GM21717 (cell line): Measurements from ENCODE around the gene ZC3H15.

ENCODE experiments used
- ATAC-seq: cut with Tn5 transposase; IDR thresholded peaks from one replicate; pipeline ENCODE4 v1.9.1; 2021; ENCODE audit warnings: mild to moderate bottlenecking, moderate library complexity; ENCODE audit not compliant: unreplicated experiment

ZC3H15 gene

DNA sequence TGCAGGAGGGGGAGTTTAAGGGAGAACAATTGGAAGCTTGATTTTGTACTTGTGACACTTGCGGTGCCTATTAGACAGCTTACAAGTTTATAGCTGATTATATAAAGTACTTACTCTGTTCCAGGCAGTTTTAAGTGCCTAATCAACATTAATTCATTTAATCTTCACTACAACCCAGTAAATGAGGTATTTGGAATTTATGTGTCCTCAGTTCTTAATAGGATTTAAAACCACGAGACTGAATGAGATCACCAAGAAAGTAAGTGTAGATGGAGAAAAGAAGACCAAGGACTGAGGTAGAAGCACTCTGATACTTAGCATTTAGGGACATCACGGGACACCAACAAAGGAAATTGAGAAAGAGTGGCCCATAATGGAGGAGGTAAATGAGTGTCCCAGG, 49.8 kb downstream of the ZC3H15 start:
- ATAC-seq, result no peak

DNA sequence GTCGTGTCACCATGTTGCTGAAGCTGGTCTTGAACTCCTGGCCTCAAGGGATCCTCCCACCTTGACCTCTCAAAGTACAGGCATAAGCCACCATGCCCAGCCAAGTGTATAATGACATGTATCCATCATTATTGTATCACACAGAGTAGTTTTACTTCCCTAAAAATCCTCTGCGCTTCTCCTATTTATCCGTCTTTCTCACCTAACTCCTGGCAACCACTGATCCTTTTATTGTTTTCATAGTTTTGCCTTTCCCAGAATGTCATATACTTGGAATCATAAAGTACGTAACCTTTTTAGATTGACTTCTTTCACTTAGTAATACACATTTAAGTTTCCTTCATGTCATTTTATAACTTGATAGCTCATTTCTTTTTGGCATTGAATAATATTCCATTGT, 51.0 kb downstream of the ZC3H15 start:
- no peak for ATAC-seq

DNA sequence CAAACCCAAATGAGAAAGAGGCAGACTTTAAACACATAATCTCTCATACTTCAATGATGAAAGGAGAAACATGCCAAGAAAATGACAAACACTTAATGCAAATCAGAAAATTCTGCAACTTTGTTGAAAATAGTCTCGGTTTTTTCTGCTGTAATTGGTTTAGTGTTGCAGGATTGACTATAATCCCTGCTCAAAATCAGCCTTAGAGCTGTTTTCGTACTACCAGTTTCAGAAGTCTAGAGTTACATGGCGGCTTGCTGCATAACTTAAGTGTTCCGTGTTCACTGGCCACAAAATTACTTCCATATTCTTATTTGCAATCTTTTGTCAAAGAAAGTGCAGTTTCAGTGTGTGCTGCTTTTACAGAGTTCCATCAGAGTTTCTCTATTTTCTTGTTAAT, 54.9 kb downstream of the ZC3H15 start:
- no peak for ATAC-seq

DNA sequence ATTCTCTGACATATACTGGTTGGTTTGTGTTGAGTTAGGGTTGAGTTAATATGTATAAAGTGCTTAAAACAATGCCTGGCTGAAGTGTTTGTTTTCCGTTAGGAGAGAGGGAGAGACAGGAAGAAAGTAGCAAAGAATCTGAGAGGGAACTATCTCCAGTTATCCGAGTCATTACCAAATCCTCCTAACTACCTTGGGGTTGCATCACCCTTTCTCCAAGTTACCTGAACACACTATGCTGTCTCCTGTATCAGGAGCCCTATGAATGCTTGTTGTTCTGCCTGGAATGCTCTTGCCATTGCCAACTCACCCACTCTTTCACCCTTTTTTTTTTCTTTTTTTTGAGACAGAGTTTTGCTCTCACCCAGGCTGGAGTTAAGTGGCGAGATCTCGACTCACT, 55.9 kb downstream of the ZC3H15 start:
- ATAC-seq, result no peak

DNA sequence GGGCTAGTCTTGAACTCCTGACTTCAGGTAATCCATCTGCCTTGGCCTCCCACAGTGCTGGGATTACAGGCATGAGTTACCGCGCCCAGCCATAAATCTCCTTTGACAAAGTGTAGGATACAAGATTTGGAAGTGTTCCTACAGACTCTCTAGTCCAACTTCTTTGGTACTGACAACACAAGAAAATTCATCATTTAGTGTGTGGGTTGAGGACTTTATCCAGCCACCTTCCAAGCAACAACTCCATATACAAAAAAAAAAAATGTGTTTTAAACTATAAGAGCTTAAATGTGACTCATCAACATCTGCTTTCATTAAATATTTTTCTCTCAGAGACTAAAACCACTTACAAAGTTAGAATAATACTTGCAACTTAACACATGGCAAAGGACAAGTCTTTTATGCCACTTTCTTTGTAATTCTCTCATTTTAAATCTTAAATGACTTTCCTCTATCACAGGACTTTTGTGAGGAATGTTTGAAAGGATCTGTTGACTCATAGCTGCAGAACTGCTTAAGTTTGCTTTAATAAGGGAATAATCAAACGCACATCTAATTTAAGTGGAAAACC, 57.6 kb downstream of the ZC3H15 start:
- ATAC-seq, result no peak

DNA sequence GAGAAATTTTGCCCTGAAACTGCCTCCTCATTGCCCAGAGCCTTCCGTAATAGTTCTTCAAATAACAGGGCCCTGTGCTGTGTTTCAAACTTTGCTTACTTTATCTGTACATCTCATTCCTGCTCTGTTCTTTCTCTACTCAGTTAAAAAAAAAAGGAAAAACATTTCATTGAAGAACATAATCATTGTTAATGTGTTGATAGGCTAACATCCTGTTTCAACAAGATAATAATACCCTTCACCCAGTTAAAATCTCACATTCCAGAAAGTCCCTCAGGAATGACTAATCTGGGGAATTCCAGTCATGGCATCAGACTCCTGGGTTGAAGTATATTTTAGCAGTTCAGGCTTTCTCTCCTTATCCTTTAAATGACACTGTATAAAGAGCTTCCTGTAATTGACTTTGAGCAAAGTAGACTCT, 58.2 kb downstream of the ZC3H15 start:
- ATAC-seq, result no peak

DNA sequence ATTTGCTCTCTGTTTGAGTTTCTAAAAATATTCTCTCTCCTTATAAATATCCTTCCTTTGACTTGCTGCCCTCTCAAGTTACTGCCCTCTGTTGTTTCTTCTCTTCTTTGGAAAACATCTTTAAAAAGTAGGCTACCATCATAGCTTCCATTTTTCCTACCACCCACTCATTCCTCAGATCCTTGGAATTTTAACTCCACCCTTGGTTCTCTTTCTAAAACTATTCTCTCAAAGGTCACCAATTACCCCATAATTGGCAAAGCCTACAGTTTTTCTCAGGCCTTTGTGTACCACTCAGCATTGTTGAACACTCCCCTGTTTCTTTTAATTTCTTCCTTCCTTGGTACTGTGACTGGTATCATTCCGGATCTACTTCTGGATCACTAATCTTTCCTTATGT, 60.8 kb downstream of the ZC3H15 start:
- ATAC-seq, result no peak

DNA sequence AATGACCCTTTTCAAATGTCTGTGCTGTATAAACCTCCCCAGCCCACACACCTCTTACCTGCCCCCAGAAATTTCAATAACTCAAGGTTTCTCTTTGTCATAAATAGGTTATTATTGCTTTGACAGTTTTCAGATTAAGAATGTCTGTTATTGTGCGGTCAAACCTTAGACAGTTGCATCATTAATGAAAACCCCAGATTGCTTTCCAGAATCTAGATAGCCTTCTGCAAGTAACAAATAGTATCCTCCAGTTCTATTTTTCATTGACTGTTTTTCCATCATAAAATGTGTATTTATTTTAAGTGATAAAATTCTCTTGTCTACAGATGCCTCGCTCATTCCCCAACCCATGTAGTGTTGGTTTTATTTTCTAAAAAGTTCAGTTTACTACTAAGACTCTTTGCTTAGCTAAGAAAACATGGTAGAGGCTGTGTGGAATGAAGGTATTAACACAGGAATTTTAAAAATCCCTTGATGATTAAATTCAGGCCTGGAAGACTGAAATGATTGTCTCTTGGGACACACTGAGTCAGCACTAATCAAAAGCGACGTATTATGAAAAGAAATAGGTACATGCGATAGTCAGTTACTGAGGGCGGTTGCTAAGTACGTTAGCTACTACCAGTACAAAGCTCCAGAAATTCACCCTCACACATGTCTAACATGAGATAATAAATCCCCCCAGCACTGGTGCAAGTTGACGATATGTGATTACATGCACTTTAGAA, 65.4 kb downstream of the ZC3H15 start:
- ATAC-seq, result no peak

DNA sequence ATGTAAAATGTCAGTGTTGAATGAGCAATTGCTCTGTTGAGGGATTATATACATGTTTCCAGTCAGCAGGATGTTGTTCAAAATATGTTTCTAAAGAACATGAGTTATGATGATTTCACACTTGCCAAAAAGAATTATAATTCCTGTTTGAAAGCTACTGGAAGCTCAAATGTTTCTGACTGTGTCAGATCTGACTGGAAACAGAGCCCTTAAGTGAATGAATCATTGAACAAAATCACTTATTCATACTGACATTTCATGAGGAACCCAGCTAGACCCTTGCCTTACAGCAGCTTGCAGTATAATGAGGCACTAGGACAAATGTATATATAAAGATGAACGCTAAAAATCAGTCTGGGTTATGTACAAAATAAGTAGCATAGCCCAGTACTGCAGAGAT, 68.4 kb downstream of the ZC3H15 start:
- no peak for ATAC-seq

DNA sequence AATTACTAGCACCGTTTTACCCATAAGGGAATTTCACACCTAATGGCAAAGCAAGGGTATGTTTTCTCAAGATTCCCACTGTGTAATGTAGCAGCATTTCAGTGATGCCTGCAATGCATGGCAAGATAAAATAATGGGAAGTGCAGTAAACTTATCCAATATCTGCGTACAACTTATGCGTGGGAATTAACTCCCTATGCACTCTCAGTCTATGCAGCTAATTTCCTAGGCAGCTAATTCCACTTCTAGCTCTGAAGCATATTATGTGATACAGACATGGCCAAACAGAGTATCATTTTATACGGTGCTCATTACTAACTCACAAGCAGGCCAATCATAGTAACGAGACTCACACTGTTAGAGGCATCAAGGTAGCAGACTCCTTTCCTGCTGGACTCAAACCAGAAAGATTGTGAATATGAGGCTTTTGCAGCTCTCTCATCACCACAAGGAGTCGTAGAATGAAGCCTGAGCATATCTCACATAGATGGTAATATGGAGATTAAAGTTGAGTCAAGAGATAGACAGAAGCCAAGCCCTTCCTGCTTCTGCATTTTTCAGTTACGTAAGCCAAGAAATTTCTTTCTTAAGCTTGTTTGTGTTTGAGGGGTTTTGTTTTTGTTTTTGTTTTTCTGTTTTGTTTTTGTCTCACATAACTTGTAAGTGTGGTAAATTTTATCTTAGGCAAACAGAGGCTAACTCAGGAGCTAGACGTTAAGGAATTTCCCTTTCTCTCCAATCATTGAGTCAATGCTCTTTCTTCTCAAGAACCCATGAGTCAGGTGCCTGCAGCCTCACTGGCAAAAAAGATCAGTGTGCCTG, 69.0 kb downstream of the ZC3H15 start:
- no peak for ATAC-seq

DNA sequence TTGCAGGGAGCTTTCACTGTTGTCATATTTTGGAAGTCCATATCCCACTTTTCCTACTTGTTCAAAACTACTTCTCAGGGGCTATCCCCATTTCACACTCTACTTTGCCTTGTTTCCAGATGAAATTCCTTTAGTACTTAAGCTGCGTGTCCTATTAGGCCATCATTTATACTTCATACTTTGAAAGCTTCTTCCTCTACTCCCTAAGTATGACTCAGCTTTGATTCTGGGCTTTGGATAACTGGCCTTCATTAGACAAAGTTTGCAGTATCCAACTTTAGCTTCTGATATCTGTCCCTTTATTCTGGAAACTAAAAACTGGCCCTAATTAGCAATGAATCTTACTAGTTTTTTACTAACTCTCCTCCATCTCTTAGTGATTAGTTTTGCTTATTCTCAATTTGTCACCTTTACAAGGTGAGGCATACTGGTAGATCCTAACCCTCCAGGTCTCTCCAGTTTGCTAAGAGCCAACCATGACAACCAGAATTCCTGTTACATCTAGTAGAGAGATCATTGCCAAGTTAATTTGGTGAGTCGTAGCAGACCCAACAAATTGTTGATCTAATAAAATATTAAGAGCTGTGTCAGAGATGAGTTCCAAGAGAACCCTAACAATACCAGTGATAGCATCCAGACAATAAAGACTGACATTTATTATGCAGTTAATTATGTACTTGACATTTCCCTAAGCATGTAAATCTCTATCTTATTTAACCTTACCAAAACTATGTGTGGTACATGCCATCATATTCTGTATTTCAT, 72.6 kb downstream of the ZC3H15 start:
- ATAC-seq, result no peak
